Hepatocyte (in vitro differentiated cells): ENCODE results near the gene CCDC8. TPM values are rescaled to one million over a fixed set of nuclear protein-coding genes. Genes with fewer than 3 reads are reported as not detected.

Experiments
- DNase-seq: peaks from one replicate; pipeline ENCODE4 v3.0.0-alpha.2; 2016; ENCODE audit warnings: low spot score
- H2AFZ ChIP-seq: fragments of 200-600 bp; sonication (generic); 2 replicates; pipeline ENCODE4 v1.6.0; 2016; ENCODE audit warnings: antibody characterized with exemption, mild to moderate bottlenecking
- H3K27ac ChIP-seq: fragments of 200-600 bp; sonication (generic); 2 replicates; pipeline ENCODE4 v1.5.1; 2016; ENCODE audit warnings: mild to moderate bottlenecking
- H3K27me3 ChIP-seq: fragments of 200-600 bp; sonication (generic); 2 replicates; pipeline ENCODE4 v1.6.1; 2016
- H3K36me3 ChIP-seq: fragments of 200-600 bp; sonication (generic); replicated peaks from 2 replicates; pipeline ENCODE4 v1.5.1; 2016; ENCODE audit warnings: low read depth; ENCODE audit not compliant: insufficient read depth
- H3K4me1 ChIP-seq: fragments of 200-600 bp; sonication (generic); 2 replicates; pipeline ENCODE4 v1.5.1; 2016; ENCODE audit warnings: mild to moderate bottlenecking, moderate library complexity; ENCODE audit not compliant: insufficient read depth
- H3K4me2 ChIP-seq: fragments of 200-600 bp; sonication (generic); 2 replicates; pipeline ENCODE4 v1.6.0; 2016
- H3K4me3 ChIP-seq: fragments of 200-600 bp; sonication (generic); 2 replicates; pipeline ENCODE4 v1.5.1; 2016; ENCODE audit warnings: mild to moderate bottlenecking
- H3K79me2 ChIP-seq: fragments of 200-600 bp; sonication (generic); 2 replicates; pipeline ENCODE4 v1.6.0; 2017; ENCODE audit warnings: mild to moderate bottlenecking
- H3K9me2 ChIP-seq: fragments of 200-600 bp; sonication (generic); replicated peaks from 2 replicates; pipeline ENCODE4 v1.6.0; 2017; ENCODE audit warnings: mild to moderate bottlenecking; ENCODE audit not compliant: insufficient read depth
- H3K9me3 ChIP-seq: fragments of 200-600 bp; sonication (generic); 2 replicates; pipeline ENCODE4 v1.5.1; 2016; ENCODE audit warnings: low read depth, mild to moderate bottlenecking
- H4K20me1 ChIP-seq: fragments of 200-600 bp; sonication (generic); 2 replicates; pipeline ENCODE4 v1.6.0; 2016; ENCODE audit warnings: mild to moderate bottlenecking; ENCODE audit not compliant: insufficient read depth, poor library complexity, severe bottlenecking
- EZH2 ChIP-seq: fragments of 200-600 bp; sonication (generic); IDR thresholded peaks from 2 replicates; pipeline ENCODE4 v1.6.1; 2016; ENCODE audit warnings: antibody characterized with exemption, mild to moderate bottlenecking, borderline replicate concordance
- EZH2phosphoT487 ChIP-seq: fragments of 200-600 bp; sonication (generic); IDR thresholded peaks from one replicate; pipeline ENCODE4 v1.6.1; 2018; ENCODE audit warnings: antibody characterized with exemption, mild to moderate bottlenecking, low read depth, moderate library complexity; ENCODE audit not compliant: unreplicated experiment, severe bottlenecking
- WGBS: methylation state at CpG from one replicate; pipeline ENCODE4 v1.1.6; 2016; ENCODE audit warnings: low lambda C conversion rate; ENCODE audit errors: missing lambda C conversion rate; 5-methylcytosine and 5-hydroxymethylcytosine counted together
- polyA plus RNA-seq: library from polyadenylated mRNA; unstranded; fragments of >200 nt; fragmentation: Nextera tagmentation; extraction: Ambion mirVana; gene quantifications from 2 replicates; pipeline ENCODE4 v1.2.1, GENCODE V29; 2016
- total RNA-seq: library from RNA; depleted of rRNA; stranded (reverse); fragments of >200 nt; gene quantifications from 2 replicates; pipeline ENCODE4 v1.2.3, GENCODE V29; 2014
- TF ChIP-seq, protein P1 (sequence below): fragments of 200-600 bp; sonication (generic); IDR thresholded peaks from 2 replicates; pipeline ENCODE4 v1.5.1; 2016; ENCODE audit warnings: antibody characterized with exemption, mild to moderate bottlenecking; ENCODE audit not compliant: poor library complexity

CCDC8 gene
- total and polyA plus RNA-seq, 2 experiments from 2014 or later = 51.7 to 55.9 TPM

DNA sequence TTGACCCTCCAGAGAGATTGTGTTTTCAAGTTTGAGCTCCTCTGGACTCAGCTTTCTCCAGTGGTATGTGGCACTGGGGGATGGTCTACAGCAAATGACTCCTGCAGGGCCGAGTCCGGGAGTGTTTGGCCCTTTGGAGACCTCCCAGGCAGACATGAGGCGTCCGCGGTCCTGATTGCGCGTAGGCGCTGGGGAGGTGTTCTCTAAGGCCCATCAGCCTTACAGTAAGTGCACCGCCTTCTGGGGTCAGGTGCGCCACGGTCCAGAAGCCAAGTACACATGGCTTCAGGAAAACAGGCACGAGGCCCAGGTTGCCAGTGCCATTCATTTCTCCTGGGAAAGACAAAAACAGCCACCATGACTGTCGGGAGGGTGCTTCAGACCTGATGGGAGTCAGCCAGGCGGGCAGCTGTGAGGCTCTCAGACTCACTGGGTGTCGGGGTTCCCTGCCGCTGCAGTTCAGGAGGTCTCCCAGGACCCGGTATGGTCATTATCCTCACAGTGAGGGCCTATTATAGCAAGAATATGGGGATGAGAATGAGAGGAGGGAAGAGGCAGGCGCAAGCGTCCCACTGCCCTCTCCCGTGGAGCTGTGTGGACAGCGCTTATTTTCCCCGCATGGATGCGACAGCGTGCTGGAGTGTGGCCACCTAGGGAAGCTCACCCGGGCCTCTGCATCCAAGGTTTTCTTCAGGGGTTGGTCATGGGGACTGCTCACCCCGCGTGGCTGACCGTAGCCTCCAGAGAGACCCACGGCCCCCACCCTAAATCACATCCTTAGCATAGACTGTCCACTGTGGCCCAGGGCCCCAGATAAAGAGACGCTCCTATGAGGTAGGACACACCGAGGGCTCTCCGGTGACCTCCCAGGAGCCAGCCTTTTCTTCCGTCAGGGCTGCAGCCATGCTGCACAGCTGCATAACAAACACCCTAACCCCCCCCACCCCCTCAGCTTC is 21.8 kb downstream of the CCDC8 start:
- H3K36me3 ChIP-seq = no peaks in the 10 kb centered on the region
- TF ChIP-seq, protein P1, sequence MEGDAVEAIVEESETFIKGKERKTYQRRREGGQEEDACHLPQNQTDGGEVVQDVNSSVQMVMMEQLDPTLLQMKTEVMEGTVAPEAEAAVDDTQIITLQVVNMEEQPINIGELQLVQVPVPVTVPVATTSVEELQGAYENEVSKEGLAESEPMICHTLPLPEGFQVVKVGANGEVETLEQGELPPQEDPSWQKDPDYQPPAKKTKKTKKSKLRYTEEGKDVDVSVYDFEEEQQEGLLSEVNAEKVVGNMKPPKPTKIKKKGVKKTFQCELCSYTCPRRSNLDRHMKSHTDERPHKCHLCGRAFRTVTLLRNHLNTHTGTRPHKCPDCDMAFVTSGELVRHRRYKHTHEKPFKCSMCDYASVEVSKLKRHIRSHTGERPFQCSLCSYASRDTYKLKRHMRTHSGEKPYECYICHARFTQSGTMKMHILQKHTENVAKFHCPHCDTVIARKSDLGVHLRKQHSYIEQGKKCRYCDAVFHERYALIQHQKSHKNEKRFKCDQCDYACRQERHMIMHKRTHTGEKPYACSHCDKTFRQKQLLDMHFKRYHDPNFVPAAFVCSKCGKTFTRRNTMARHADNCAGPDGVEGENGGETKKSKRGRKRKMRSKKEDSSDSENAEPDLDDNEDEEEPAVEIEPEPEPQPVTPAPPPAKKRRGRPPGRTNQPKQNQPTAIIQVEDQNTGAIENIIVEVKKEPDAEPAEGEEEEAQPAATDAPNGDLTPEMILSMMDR = no peak
- no peak for TF ChIP-seq EZH2
- no peak for TF ChIP-seq EZH2phosphoT487
- H3K4me1 ChIP-seq = peaks cover 21% of the 10 kb centered on the region
- no peak overlapping the region for H2AFZ ChIP-seq
- no peaks in the 10 kb centered on the region for H3K9me3 ChIP-seq
- 92% methylated on average over 33 of the region's 33 CpGs for WGBS
- no peak for DNase-seq
- no peaks in the 10 kb centered on the region for H3K27me3 ChIP-seq
- H3K9me2 ChIP-seq = no peaks in the 10 kb centered on the region
- peaks cover 3% of the 10 kb centered on the region for H3K79me2 ChIP-seq
- no peak overlapping the region for H3K4me3 ChIP-seq
- H3K27ac ChIP-seq = peak overlapping the region; percentile 85
- H4K20me1 ChIP-seq = no peaks in the 10 kb centered on the region
- H3K4me2 ChIP-seq = no peak overlapping the region

DNA sequence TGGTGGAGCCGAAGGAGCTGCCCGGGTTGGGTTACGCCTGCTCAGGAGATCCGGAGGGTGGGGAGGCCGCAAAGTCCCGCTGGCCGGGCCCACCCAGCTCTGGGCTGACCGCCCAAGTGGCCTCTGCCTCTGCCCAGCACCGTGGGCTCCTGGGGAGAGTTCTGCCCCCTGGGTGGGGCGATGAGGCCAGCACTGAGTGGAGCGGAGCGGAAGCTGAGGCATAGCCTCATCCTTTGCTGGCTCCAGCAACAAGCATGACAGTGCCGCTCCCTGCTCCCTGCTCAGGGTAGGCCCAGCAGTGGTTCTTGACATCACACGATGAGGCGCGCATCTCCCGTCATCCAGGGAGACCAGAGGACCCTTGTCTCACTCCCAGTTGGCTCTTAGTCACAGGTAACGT is 22.5 kb downstream of the CCDC8 start:
- H3K36me3 ChIP-seq = no peaks in the 10 kb centered on the region
- no peaks in the 10 kb centered on the region for H3K9me2 ChIP-seq
- H3K4me1 ChIP-seq = peaks cover 18% of the 10 kb centered on the region
- H4K20me1 ChIP-seq = no peaks in the 10 kb centered on the region
- no peaks in the 10 kb centered on the region for H3K9me3 ChIP-seq
- TF ChIP-seq, protein P1 = no peak
- no peaks in the 10 kb centered on the region for H3K27me3 ChIP-seq
- H3K27ac ChIP-seq = no peak overlapping the region
- H2AFZ ChIP-seq = no peak overlapping the region
- WGBS = 98% methylated on average over 18 of the region's 18 CpGs
- H3K79me2 ChIP-seq = peaks cover 3% of the 10 kb centered on the region
- no peak for DNase-seq
- no peak overlapping the region for H3K4me2 ChIP-seq
- H3K4me3 ChIP-seq = no peak overlapping the region

GRCh38 chr19:46390121-46390858 is 23.1 kb downstream of the CCDC8 start:
- Histone ChIP-seq H3K9me3 (no peaks in the 10 kb centered on the region), H3K79me2 (peaks cover 3% of the 10 kb centered on the region), H4K20me1 (no peaks in the 10 kb centered on the region), H3K4me3 (no peak overlapping the region), H3K27me3 (no peaks in the 10 kb centered on the region), H3K9me2 (no peaks in the 10 kb centered on the region), H3K4me2 (no peak overlapping the region), H3K4me1 (peaks cover 16% of the 10 kb centered on the region), H3K27ac (no peak overlapping the region), H3K36me3 (no peaks in the 10 kb centered on the region), H2AFZ (no peak overlapping the region)
- TF ChIP-seq, protein P1 = no peak
- TF ChIP-seq EZH2phosphoT487 (no peak), EZH2 (no peak)
- no peak for DNase-seq
- 95% methylated on average over 12 of the region's 16 CpGs for WGBS
